Erythroblast (primary cell): ENCODE measurements around the gene MNS1.

ENCODE experiments used
- GATA1 ChIP-seq: IDR thresholded peaks from 2 replicates; pipeline ENCODE4 v1.6.1; 2011; ENCODE audit warnings: low read depth, mild to moderate bottlenecking, control low read depth, low read length, moderate library complexity
- POLR2A ChIP-seq: IDR thresholded peaks from 2 replicates; pipeline ENCODE4 v1.6.1; 2011; ENCODE audit warnings: mild to moderate bottlenecking, low read length

GRCh38 chr15:56411122-56411749 is 53.7 kb downstream of the MNS1 start:
- TF ChIP-seq POLR2A, result no peak
- TF ChIP-seq GATA1, result no peak
